Transverse colon (tissue), 4 donors: Measurements from ENCODE around the gene MED27.

Source experiments
- CTCF ChIP-seq, 5 experiments: fragments of 200-600 bp in 3 of 5; fragments of 450-650 bp in 2 of 5; sonication (generic) in 3 of 5; IDR thresholded peaks; 1 replicate in 2 of 5; 2 replicates in 3 of 5; pipeline ENCODE4 v1.5.1; 2016 to 2017; ENCODE audit warnings: antibody characterized with exemption in 5 of 5, inconsistent platforms in 3 of 5, mild to moderate bottlenecking in 2 of 5, moderate library complexity in 1 of 5
- EP300 ChIP-seq: sonication (generic); formaldehyde crosslinking; IDR thresholded peaks from one replicate; pipeline ENCODE4 v1.6.1; 2017; ENCODE audit warnings: antibody characterized with exemption, low read depth
- POLR2A ChIP-seq: fragments of 450-650 bp; IDR thresholded peaks from one replicate; pipeline ENCODE4 v1.6.1; 2016; ENCODE audit warnings: antibody characterized with exemption, mild to moderate bottlenecking, moderate library complexity
- POLR2AphosphoS5 ChIP-seq, 3 donors: sonication (generic); formaldehyde crosslinking; IDR thresholded peaks; one replicate each; pipeline ENCODE4 v1.6.1; 2016; ENCODE audit warnings: antibody characterized with exemption in 3 of 3

- TF ChIP-seq CTCF (IDR thresholded peaks at IDR 0.05) (no peak), EP300 (no peak), POLR2A (no peak), POLR2AphosphoS5 (IDR thresholded peaks at IDR 0.05) (no peak)
Measured at GRCh38 chr9:131892162-131892707, 187.4 kb downstream of the MED27 start.
